ENCODE results near the gene SIRT2.
"Not testable (repeated sequence)": the region's sequence is repeated elsewhere in the genome, so short reads cannot be mapped to it uniquely, and the experiment has no call there.

Gene SIRT2

DNA sequence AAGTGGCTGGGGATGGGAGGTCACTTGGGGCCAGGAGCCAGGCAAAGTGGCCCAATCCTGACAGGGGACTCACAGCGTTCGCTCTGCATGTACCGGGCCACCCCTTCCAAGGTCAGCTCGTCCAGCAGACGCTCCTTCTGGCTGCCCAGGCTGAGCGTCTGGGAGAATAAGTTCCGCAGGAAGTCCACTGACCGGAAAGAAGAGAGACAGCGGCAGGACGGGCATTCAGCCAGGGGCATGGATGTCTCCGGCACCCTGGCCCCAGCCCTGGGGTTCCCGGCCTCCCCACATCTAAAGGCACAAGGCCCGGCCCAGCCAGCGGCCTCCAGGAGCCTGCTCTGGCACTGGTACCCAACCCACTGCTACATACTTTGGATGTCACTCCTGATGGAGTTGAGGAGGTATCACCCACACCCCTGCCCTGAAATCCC, 6.1 kb downstream of the SIRT2 start:
- TF ChIP-seq, protein P1, sequence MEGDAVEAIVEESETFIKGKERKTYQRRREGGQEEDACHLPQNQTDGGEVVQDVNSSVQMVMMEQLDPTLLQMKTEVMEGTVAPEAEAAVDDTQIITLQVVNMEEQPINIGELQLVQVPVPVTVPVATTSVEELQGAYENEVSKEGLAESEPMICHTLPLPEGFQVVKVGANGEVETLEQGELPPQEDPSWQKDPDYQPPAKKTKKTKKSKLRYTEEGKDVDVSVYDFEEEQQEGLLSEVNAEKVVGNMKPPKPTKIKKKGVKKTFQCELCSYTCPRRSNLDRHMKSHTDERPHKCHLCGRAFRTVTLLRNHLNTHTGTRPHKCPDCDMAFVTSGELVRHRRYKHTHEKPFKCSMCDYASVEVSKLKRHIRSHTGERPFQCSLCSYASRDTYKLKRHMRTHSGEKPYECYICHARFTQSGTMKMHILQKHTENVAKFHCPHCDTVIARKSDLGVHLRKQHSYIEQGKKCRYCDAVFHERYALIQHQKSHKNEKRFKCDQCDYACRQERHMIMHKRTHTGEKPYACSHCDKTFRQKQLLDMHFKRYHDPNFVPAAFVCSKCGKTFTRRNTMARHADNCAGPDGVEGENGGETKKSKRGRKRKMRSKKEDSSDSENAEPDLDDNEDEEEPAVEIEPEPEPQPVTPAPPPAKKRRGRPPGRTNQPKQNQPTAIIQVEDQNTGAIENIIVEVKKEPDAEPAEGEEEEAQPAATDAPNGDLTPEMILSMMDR (IDR thresholded peaks at IDR 0.05; ENCODE audit: control insufficient read depth, extremely low read depth, insufficient read depth) = no peak
- DNase-seq (ENCODE audit: low read depth) = no peak
- H3K4me3 ChIP-seq (ENCODE audit: low read depth, low read length) = no peak overlapping the region

- no peak overlapping the region for H3K4me3 ChIP-seq (ENCODE audit: low read depth, low read length)
- DNase-seq (ENCODE audit: low read depth) = no peak
- TF ChIP-seq, protein P1 (IDR thresholded peaks at IDR 0.05; ENCODE audit: control insufficient read depth, extremely low read depth, insufficient read depth) = no peak
These were observed 6.6 kb downstream of the SIRT2 start for GRCh38 chr19:38892841-38893240.

GRCh38 chr19:38891771-38892170, 7.6 kb downstream of the SIRT2 start:
- no peak for DNase-seq (ENCODE audit: low read depth)
- TF ChIP-seq, protein P1 (IDR thresholded peaks at IDR 0.05; ENCODE audit: control insufficient read depth, extremely low read depth, insufficient read depth) = no peak

GRCh38 chr19:38890686-38891085, 8.7 kb downstream of the SIRT2 start:
- no peak overlapping the region for H3K4me3 ChIP-seq (ENCODE audit: low read depth, low read length)
- TF ChIP-seq, protein P1 (IDR thresholded peaks at IDR 0.05; ENCODE audit: control insufficient read depth, extremely low read depth, insufficient read depth) = no peak
- DNase-seq (ENCODE audit: low read depth) = no peak

More at GRCh38 chr19:38891771-38892170, 7.6 kb downstream of the SIRT2 start:
- no peak overlapping the region for H3K4me3 ChIP-seq (ENCODE audit: low read depth, low read length)

- DNase-seq (ENCODE audit: low read depth) = no peak
- H3K4me3 ChIP-seq (ENCODE audit: low read depth, low read length) = no peak overlapping the region
- TF ChIP-seq, protein P1 (IDR thresholded peaks at IDR 0.05; ENCODE audit: control insufficient read depth, extremely low read depth, insufficient read depth) = no peak
These were observed 9.6 kb downstream of the SIRT2 start for GRCh38 chr19:38889803-38890202.

DNA sequence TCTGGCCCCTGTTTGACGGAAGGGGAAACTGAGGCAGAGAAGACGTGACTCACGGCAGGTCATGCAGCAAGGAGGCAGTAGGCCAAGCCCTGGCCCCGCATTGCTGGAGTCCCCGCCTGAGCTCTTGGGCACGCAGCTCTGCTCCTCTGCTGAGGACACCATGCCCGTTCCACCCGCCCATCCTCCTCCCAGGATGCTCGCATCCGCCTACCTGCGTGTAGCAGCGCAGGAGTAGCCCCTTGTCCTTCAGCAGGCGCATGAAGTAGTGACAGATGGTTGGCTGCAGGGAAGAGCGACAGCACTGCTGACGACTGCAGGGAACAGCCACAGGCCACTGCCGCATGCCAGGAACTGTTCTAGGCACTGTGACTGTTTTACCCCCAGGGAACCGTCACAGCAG, 10.5 kb downstream of the SIRT2 start:
- TF ChIP-seq, protein P1 (IDR thresholded peaks at IDR 0.05; ENCODE audit: control insufficient read depth, extremely low read depth, insufficient read depth) = no peak
- no peak for DNase-seq (ENCODE audit: low read depth)
- H3K4me3 ChIP-seq (ENCODE audit: low read depth, low read length) = no peak overlapping the region

DNA sequence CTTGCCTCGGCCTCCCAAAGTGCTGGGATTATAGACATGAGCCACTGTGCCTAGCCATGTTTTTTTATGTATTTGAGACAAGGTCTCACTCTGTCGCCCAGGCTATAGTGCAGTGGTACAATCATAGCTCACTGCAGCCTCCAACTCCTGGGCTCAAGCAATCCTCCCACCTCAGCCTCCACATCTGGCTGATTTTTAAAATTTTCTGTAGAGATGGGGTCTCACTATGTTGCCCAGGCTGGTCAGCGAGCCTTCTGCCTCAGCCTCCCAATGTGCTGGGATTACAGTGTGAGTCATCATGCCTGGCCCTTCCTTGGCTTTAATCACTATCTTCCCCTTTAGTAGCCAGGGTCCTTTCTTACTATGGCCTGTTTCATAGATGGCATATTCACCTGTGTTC, 14.7 kb downstream of the SIRT2 start:
- not testable (repeated sequence) for H3K4me3 ChIP-seq (ENCODE audit: low read depth, low read length); DNase-seq (ENCODE audit: low read depth)

Data from LNCaP clone FGC (cell line).